IMR-90 (cell line): Measurements from ENCODE around the gene KRTAP4-16. TPM values are rescaled to one million over a fixed set of nuclear protein-coding genes. Genes with fewer than 3 reads are reported as not detected.

Experiments
- ATAC-seq: fragments of 200-7000 bp; cut with Tn5 transposase; 2 replicates; pipeline ENCODE4 v1.9.1; 2020; ENCODE audit warnings: low read depth, mild to moderate bottlenecking, moderate library complexity
- BruUV-seq: library from RNA; stranded (reverse); fragments of 400-500 nt; replicated peaks from 2 replicates; lab custom pipeline; 2021; lab: Mats Ljungman, UMichigan
- CTCF ChIA-PET: fragments of 300-600 bp; formaldehyde crosslinking; extraction: SDS; loops from one replicate; lab custom pipeline; 2021; ENCODE audit warnings: antibody characterized with exemption; lab: Yijun Ruan, JAX
- POLR2A ChIA-PET: fragments of 300-600 bp; sonication (Branson Sonifier 250); formaldehyde crosslinking; loops from one replicate; lab custom pipeline; 2022; ENCODE audit warnings: antibody characterized with exemption; ENCODE audit not compliant: unreplicated experiment; lab: Charles Lee
- DNase-seq: peaks from one replicate; pipeline ENCODE4 v3.0.0; 2013
- H2AFZ ChIP-seq: replicated peaks from 2 replicates; pipeline ENCODE3; 2013; ENCODE audit warnings: low read length, mild to moderate bottlenecking; ENCODE audit not compliant: poor library complexity
- H2AK5ac ChIP-seq: 2 replicates; pipeline ENCODE4 v1.6.1; 2013; ENCODE audit warnings: low read depth, low read length, inconsistent platforms
- H2AK9ac ChIP-seq: replicated peaks from 2 replicates; pipeline ENCODE3; 2013; ENCODE audit warnings: mild to moderate bottlenecking, low read depth, low read length, moderate library complexity; ENCODE audit not compliant: poor library complexity
- H2BK120ac ChIP-seq: 2 replicates; pipeline ENCODE4 v1.6.1; 2013; ENCODE audit warnings: low read depth, low read length, inconsistent platforms
- H2BK15ac ChIP-seq: 3 replicates; pipeline ENCODE4 v1.6.1; 2013; ENCODE audit warnings: low read depth, low read length, inconsistent platforms
- H2BK20ac ChIP-seq: 2 replicates; pipeline ENCODE4 v1.6.1; 2013; ENCODE audit warnings: low read depth, mild to moderate bottlenecking, inconsistent platforms, low read length, moderate library complexity
- H2BK5ac ChIP-seq: 2 replicates; pipeline ENCODE4 v1.6.1; 2013; ENCODE audit warnings: mild to moderate bottlenecking, low read depth, low read length, inconsistent platforms; ENCODE audit not compliant: poor library complexity, severe bottlenecking
- H3K14ac ChIP-seq: replicated peaks from 2 replicates; pipeline ENCODE4 v1.6.1; 2013; ENCODE audit warnings: low read depth, low read length, inconsistent platforms
- H3K18ac ChIP-seq: 2 replicates; pipeline ENCODE4 v1.6.1; 2013; ENCODE audit warnings: low read depth, low read length, control low read depth
- H3K23ac ChIP-seq: 2 replicates; pipeline ENCODE4 v1.6.1; 2013; ENCODE audit warnings: low read depth, low read length, inconsistent platforms
- H3K27ac ChIP-seq: 2 replicates; pipeline ENCODE4 v1.5.1; 2013; ENCODE audit warnings: mild to moderate bottlenecking, control low read depth, low read length; ENCODE audit not compliant: insufficient read depth
- H3K27me3 ChIP-seq: 2 replicates; pipeline ENCODE4 v1.6.1; 2013; ENCODE audit warnings: low read length; ENCODE audit not compliant: control insufficient read depth, insufficient read depth
- H3K36me3 ChIP-seq: 2 replicates; pipeline ENCODE4 v1.6.1; 2013; ENCODE audit warnings: low read length, mixed read lengths; ENCODE audit not compliant: control insufficient read depth, insufficient read depth
- H3K4ac ChIP-seq: 2 replicates; pipeline ENCODE4 v1.6.1; 2013; ENCODE audit warnings: low read depth, low read length, inconsistent platforms
- H3K4me1 ChIP-seq: 2 replicates; pipeline ENCODE4 v1.6.1; 2013; ENCODE audit warnings: low read length, mixed read lengths; ENCODE audit not compliant: control insufficient read depth, insufficient read depth
- H3K4me2 ChIP-seq: 2 replicates; pipeline ENCODE4 v1.6.1; 2013; ENCODE audit warnings: low read depth, mild to moderate bottlenecking, control low read depth, low read length, moderate library complexity
- H3K4me3 ChIP-seq: 2 replicates; pipeline ENCODE4 v1.5.1; 2013; ENCODE audit warnings: low read depth, mild to moderate bottlenecking, control low read depth, low read length, moderate library complexity; ENCODE audit not compliant: insufficient read depth
- H3K56ac ChIP-seq: 2 replicates; pipeline ENCODE4 v1.6.1; 2013; ENCODE audit warnings: low read length, inconsistent platforms; ENCODE audit not compliant: insufficient read depth; ENCODE audit errors: extremely low read depth
- H3K79me1 ChIP-seq, 2 experiments: 2 replicates each; pipeline ENCODE4 v1.6.1; 2013; ENCODE audit warnings: low read length in 2 of 2, inconsistent platforms in 1 of 2, low read depth in 1 of 2
- H3K9ac ChIP-seq: 2 replicates; pipeline ENCODE4 v1.6.1; 2013; ENCODE audit warnings: low read depth, low read length, control low read depth
- H3K9me1 ChIP-seq: 2 replicates; pipeline ENCODE4 v1.6.1; 2013; ENCODE audit warnings: low read length, inconsistent platforms; ENCODE audit not compliant: insufficient read depth
- H3K9me3 ChIP-seq: 2 replicates; pipeline ENCODE4 v1.6.1; 2013; ENCODE audit warnings: low read length; ENCODE audit not compliant: control insufficient read depth, insufficient read depth
- H4K20me1 ChIP-seq: 2 replicates; pipeline ENCODE4 v1.6.1; 2013; ENCODE audit warnings: low read length, inconsistent platforms; ENCODE audit not compliant: insufficient read depth
- H4K5ac ChIP-seq: 2 replicates; pipeline ENCODE4 v1.6.1; 2013; ENCODE audit warnings: mild to moderate bottlenecking, low read depth, low read length, control low read depth
- H4K8ac ChIP-seq, 2 experiments: 2 replicates each; pipeline ENCODE4 v1.6.1; 2013; ENCODE audit warnings: low read depth in 2 of 2, low read length in 2 of 2, control low read depth in 1 of 2, inconsistent platforms in 1 of 2
- H4K91ac ChIP-seq: 2 replicates; pipeline ENCODE4 v1.6.1; 2013; ENCODE audit warnings: low read depth, low read length, inconsistent platforms; ENCODE audit not compliant: insufficient read depth
- CHD1 ChIP-seq: IDR thresholded peaks from 2 replicates; pipeline ENCODE4 v1.6.1; 2012; ENCODE audit warnings: low read depth, low read length, improper control_type of control experiment
- MAFK ChIP-seq: IDR thresholded peaks from 2 replicates; pipeline ENCODE4 v1.6.1; 2012; ENCODE audit warnings: low read depth, low read length, improper control_type of control experiment
- POLR2A ChIP-seq: IDR thresholded peaks from 2 replicates; pipeline ENCODE4 v1.6.1; 2012; ENCODE audit warnings: mild to moderate bottlenecking, low read depth, low read length
- RFX5 ChIP-seq: IDR thresholded peaks from 2 replicates; pipeline ENCODE4 v1.8.0; 2012; ENCODE audit warnings: low read depth, mild to moderate bottlenecking, low read length, moderate library complexity
- WGBS, 2 experiments: methylation state at CpG; one replicate each; pipeline versions ENCODE4 v1.1.5 to v1.1.7; 2013; ENCODE audit warnings: missing lambda C conversion rate in 2 of 2; ENCODE audit not compliant: insufficient read length in 1 of 2; ENCODE audit errors: extremely low coverage in 2 of 2; 5-methylcytosine and 5-hydroxymethylcytosine counted together
- dilution Hi-C: fragments of 300-500 bp; cut with HindIII; formaldehyde crosslinking; loops from one replicate; pipeline ENCODE4 v1.14.3; 2018; ENCODE audit warnings: low sequenced_read_pairs; ENCODE audit not compliant: unreplicated experiment
- in situ Hi-C: fragments of 300-500 bp; cut with MboI; formaldehyde crosslinking; loops from 3 replicates; pipeline ENCODE4 v1.14.3; 2019; ENCODE audit warnings: low sequenced_read_pairs, inconsistent platforms, mixed read lengths
- intact Hi-C: fragments of 100-400 bp; cut with micrococcal nuclease; formaldehyde crosslinking; loops from 2 replicates; pipeline ENCODE4 v1.10.0; 2022
- polyA plus RNA-seq, 3 experiments: library from polyadenylated mRNA; depleted of rRNA; stranded (reverse); fragments of >200 nt; gene quantifications; 2 replicates each; pipeline ENCODE4 v1.2.3, GENCODE V29; 2012; ENCODE audit warnings: low replicate concordance in 1 of 3
- total RNA-seq: library from RNA; depleted of rRNA; stranded (reverse); fragments of >200 nt; gene quantifications from 2 replicates; pipeline ENCODE4 v1.2.3, GENCODE V29; 2012

The KRTAP4-16 gene
- total and polyA plus RNA-seq, 2 of the 4 experiments (the other 2 are of a cell fraction) = not detected

DNA sequence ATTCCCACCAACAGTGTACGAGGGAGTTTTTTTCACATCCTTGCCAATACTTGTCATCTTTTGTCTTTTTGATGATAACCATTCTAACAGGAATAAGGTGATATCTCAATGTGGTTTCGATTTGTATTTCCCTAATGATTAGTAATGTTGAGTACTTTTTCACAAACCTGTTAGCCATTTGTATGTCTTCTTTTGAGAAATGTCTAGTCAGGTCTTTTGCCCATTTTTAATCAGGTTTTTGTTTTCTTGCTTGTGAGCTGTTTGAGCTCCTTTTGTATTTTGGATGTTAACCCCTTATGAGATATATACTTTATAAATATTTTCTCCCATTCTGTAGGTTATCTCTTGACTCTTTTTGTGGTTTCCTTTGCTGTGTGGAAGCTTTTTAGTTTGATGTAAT is 49.5 kb upstream of the KRTAP4-16 start:
- H4K8ac ChIP-seq = no peak overlapping the region
- no peak overlapping the region for H3K23ac ChIP-seq
- no peak overlapping the region for H3K56ac ChIP-seq
- no peak overlapping the region for H2AFZ ChIP-seq
- no CpG with 5 or more reads among the region's 2 CpGs for WGBS, 2 experiments
- no peak overlapping the region for H3K27ac ChIP-seq
- H2BK5ac ChIP-seq = no peak overlapping the region
- no peak overlapping the region for H2BK20ac ChIP-seq
- no peaks in the 10 kb centered on the region for H3K79me1 ChIP-seq
- no peak overlapping the region for H3K9ac ChIP-seq
- no TSS peak for BruUV-seq
- H4K20me1 ChIP-seq = no peaks in the 10 kb centered on the region
- dilution Hi-C loops (no loop called here), intact Hi-C loops (no loop called here), in situ Hi-C loops (no loop called here)
- H3K14ac ChIP-seq = no peak overlapping the region
- ATAC-seq = no peak
- no peak overlapping the region for H3K4me2 ChIP-seq
- TF ChIP-seq MAFK = peak; percentile 47
- no peak for TF ChIP-seq RFX5
- TF ChIP-seq CHD1 = no peak
- no peak for TF ChIP-seq POLR2A
- no peak overlapping the region for H4K91ac ChIP-seq
- ChIA-PET CTCF (no interaction called here), POLR2A (no interaction called here)
- H2BK120ac ChIP-seq = no peak overlapping the region
- H2AK5ac ChIP-seq = no peak overlapping the region
- H3K4me1 ChIP-seq = no peaks in the 10 kb centered on the region
- no peak overlapping the region for H2AK9ac ChIP-seq
- H3K18ac ChIP-seq = no peak overlapping the region
- no peaks in the 10 kb centered on the region; the same call in 1 of the 2 replicates for H3K27me3 ChIP-seq
- no peak overlapping the region for H3K4me3 ChIP-seq
- no peak for DNase-seq
- H3K4ac ChIP-seq = no peak overlapping the region
- no peak overlapping the region for H2BK15ac ChIP-seq
- no peaks in the 10 kb centered on the region for H3K9me1 ChIP-seq
- H3K9me3 ChIP-seq = no peaks in the 10 kb centered on the region
- no peak overlapping the region for H4K5ac ChIP-seq
- H3K36me3 ChIP-seq = no peaks in the 10 kb centered on the region
